ENCODE data around the gene QPCTL. TPM values are rescaled to one million over a fixed set of nuclear protein-coding genes. Genes with fewer than 3 reads are reported as not detected.
"Not testable (repeated sequence)": the region's sequence is repeated elsewhere in the genome, so short reads cannot be mapped to it uniquely, and the experiment has no call there.

Gene QPCTL
- total and polyA plus RNA-seq, 12 donors = 2.8 to 17.2 (median 10.7) TPM

DNA sequence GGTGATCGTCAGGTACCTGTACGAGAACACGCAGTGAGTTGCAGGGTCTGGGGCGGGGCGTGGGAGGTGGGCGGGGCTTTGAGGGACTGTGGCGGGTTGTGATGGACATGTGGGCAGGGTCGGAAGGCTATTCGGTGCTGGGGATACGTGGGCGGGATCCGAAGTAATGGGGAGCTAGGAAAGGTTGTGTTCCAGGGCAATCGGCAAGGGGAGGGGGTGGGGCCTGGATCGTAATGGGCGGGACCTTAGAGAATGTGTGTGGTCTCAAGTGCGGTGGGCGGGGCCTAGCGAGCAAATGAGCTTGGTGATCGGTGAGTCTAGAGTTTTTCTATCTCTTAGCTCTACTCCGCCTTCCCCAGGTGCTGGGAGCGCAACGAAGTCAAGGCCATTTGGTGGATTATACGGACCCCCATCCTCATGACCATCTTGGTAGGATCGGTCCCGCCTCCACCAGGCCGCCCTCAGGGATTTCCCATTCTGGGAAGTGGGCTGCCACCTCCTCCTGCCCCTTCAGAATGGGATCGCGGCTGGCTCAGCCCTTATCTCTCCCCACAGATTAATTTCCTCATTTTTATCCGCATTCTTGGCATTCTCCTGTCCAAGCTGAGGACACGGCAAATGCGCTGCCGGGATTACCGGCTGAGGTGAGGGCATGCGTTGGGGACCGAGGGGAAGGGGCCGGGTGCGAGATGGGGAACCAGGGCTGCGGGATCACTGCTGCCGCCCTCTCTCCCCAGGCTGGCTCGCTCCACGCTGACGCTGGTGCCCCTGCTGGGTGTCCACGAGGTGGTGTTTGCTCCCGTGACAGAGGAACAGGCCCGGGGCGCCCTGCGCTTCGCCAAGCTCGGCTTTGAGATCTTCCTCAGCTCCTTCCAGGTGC is 14.9 kb upstream of the QPCTL start:
- WGBS, 4 donors = 1 to 4% (median 3%) methylated on average over 16 to 49 of the region's 49 CpGs
- Histone ChIP-seq H3K27me3 (peaks cover 11% of the 10 kb centered on the region), H3K27ac (peak overlapping the region in 1 of 5 donors; percentile 18), H3K4me1 (replicated peaks in 1 of 2) (peaks cover 13% of the 10 kb centered on the region in 2 donors), H3K36me3 (replicated peaks in 1 of 2) (no peaks in the 10 kb centered on the region), H3K9me3 (replicated peaks in 1 of 3) (no peaks in the 10 kb centered on the region), H3K4me3 (peak overlapping the region in 1 of 4 donors; percentile 50)
- intact Hi-C loops (cut with DNase I) = no loop called here
- TF ChIP-seq CTCF (IDR thresholded peaks at IDR 0.05) (peak in 1 of 6 experiments; percentile 1), POLR2A (IDR thresholded peaks at IDR 0.05) (no peak)
- DNase-seq = peak; percentile 86 to 95 (median 94)

- intact Hi-C loops (cut with DNase I) = no loop called here
- Histone ChIP-seq H3K9me3 (replicated peaks in 1 of 3) (no peaks in the 10 kb centered on the region), H3K27ac (peak overlapping the region in 4 of 5 donors; percentile 68 to 94 (median 83)), H3K27me3 (peaks cover 10% of the 10 kb centered on the region), H3K4me3 (peak overlapping the region in 2 of 4 donors; percentile 4 to 56), H3K4me1 (replicated peaks in 1 of 2) (peaks cover 13% of the 10 kb centered on the region in 2 donors), H3K36me3 (replicated peaks in 1 of 2) (peaks cover 0 to 15% of the 10 kb centered on the region in 2 donors)
- TF ChIP-seq POLR2A (IDR thresholded peaks at IDR 0.05) = peak; percentile 42 to 61
- peak; percentile 86 to 98 (median 94) for TF ChIP-seq CTCF (IDR thresholded peaks at IDR 0.05)
- peak; percentile 83 to 96 (median 88) for DNase-seq
- WGBS, 4 donors = 2 to 5% (median 3%) methylated on average over 15 to 51 of the region's 51 CpGs
Observed at GRCh38 chr19:45681391-45682015, 11.0 kb upstream of the QPCTL start.

DNA sequence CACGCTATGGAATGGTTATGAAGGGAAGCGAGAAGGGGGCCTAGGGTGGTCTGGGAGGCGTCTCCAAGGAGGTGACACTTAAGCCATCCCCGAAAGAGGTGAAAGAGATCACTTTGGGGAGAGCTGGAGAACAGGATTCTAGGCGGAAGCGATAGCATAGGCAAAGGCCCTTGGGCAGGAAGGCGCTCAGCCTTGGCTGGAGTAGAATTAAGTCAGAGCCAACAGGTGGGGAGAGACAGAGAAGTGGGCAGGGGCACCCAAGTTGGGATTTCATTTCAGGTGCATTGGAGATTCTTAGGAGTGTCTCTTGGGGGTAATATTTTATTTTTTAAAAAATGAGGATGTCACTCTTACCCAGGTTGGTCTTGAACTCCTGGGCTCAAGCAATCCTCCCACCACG is 10.3 kb upstream of the QPCTL start:
- 65 to 73% (median 70%) methylated on average over 8 of the region's 8 CpGs for WGBS, 4 donors
- TF ChIP-seq CTCF (IDR thresholded peaks at IDR 0.05) = no peak
- TF ChIP-seq POLR2A (IDR thresholded peaks at IDR 0.05) = no peak
- peak overlapping the region in 4 of 5 donors; percentile 68 to 94 (median 83) for H3K27ac ChIP-seq
- H3K27me3 ChIP-seq = peaks cover 6% of the 10 kb centered on the region
- H3K9me3 ChIP-seq (replicated peaks in 1 of 3) = no peaks in the 10 kb centered on the region
- intact Hi-C loops (cut with DNase I) = no loop called here
- H3K4me3 ChIP-seq = peak overlapping the region in 1 of 4 donors; percentile 56
- no peak for DNase-seq
- H3K36me3 ChIP-seq (replicated peaks in 1 of 2) = peaks cover 0 to 21% of the 10 kb centered on the region in 2 donors
- H3K4me1 ChIP-seq (replicated peaks in 1 of 2) = peaks cover 9 to 13% of the 10 kb centered on the region in 2 donors

DNA sequence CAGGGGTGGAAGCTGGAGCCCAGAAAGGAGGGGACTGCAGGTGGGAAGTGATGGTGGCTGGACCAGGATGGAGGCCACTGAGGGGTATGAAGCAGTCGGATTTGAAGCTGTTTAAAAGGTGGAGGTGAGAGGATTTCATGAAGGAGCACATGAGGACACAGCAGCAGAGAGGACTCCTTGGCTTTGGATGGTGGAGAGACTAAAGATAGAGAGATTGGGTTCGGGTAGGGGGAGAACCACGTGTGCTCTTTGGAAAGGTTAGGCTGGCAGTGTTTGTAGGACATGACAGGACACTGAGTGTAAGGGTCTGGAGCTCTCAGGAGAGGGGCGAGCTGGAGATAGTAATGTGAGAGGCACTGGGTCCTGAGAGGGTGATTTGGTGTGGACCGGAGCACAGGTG is 9.6 kb upstream of the QPCTL start:
- 71 to 82% (median 77%) methylated on average over 5 of the region's 5 CpGs for WGBS, 4 donors
- intact Hi-C loops (cut with DNase I) = no loop called here
- H3K4me3 ChIP-seq = no peak overlapping the region
- no peak overlapping the region for H3K27ac ChIP-seq
- TF ChIP-seq POLR2A (IDR thresholded peaks at IDR 0.05) (no peak), CTCF (IDR thresholded peaks at IDR 0.05) (no peak)
- H3K4me1 ChIP-seq (replicated peaks in 1 of 2) = peaks cover 3 to 9% of the 10 kb centered on the region in 2 donors
- H3K36me3 ChIP-seq (replicated peaks in 1 of 2) = peaks cover 0 to 29% of the 10 kb centered on the region in 2 donors
- DNase-seq = no peak
- H3K9me3 ChIP-seq (replicated peaks in 1 of 3) = no peaks in the 10 kb centered on the region
- peaks cover 1% of the 10 kb centered on the region for H3K27me3 ChIP-seq

DNA sequence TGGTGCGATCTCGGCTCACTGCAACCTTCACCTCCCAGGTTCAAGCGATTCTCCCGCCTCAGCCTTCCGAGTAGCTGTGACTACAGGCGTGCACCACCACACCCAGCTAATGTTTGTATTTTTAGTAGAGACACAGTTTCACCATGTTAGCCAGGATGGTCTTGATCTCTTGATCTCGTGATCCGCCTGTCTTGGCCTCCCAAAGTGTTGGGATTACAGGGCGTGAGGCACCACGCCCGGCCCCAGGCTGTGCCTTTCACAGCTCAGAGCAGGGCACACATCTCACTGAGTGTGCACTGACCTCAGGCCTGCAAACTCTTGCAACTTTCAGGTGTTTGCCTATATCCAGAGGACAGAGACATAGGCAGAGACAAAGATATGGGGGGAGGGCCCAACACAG is 7.4 kb upstream of the QPCTL start:
- H3K27ac ChIP-seq; H3K4me1 ChIP-seq (replicated peaks in 1 of 2); H3K27me3 ChIP-seq; H3K9me3 ChIP-seq (replicated peaks in 1 of 3); intact Hi-C loops (cut with DNase I); H3K4me3 ChIP-seq; DNase-seq: not testable (repeated sequence)
- WGBS, 4 donors = 76 to 98% (median 87%) methylated on average over 11 of the region's 11 CpGs
- peaks cover 0 to 37% of the 10 kb centered on the region in 2 donors for H3K36me3 ChIP-seq (replicated peaks in 1 of 2)

All from adrenal gland (tissue), 12 donors.